GM18951 (cell line): ENCODE data around the gene MAP3K20.
"Not testable (repeated sequence)": the region's sequence is repeated elsewhere in the genome, so short reads cannot be mapped to it uniquely, and the experiment has no call there.

Source experiments
- POLR2A ChIP-seq: IDR thresholded peaks from 4 replicates; pipeline ENCODE4 v1.6.1; 2011; ENCODE audit warnings: mild to moderate bottlenecking; ENCODE audit not compliant: insufficient read length, insufficient read depth; ENCODE audit errors: extremely low read depth
- in situ Hi-C: fragments of 300-500 bp; cut with MboI; formaldehyde crosslinking; loops from one replicate; pipeline ENCODE4 v1.12.0; 2022; ENCODE audit warnings: low sequenced_read_pairs, mixed read lengths, inconsistent platforms; ENCODE audit not compliant: unreplicated experiment

MAP3K20 gene

DNA sequence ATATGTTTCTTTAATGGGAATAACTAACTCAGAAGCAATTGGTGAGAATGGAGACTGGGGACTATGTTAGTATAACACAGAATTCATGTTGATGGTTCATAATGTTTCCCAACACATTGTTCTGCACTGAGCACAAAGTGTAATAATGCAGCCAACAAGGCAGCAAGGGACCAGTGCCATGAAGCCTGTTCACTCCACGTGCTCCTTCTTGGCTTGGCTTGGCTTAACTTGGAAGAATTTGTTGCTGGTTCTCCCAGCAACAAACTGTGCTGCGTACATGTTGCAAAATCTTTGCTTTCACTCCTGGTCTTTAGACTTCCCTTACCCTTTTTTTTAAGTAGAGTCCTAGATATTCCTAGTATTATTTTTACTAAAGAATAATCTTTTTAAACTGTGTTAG lies 129.7 kb downstream of the MAP3K20 start:
- no peak for TF ChIP-seq POLR2A
- in situ Hi-C loops: no loop called here

- in situ Hi-C loops: not testable (repeated sequence)
These were observed 131.5 kb downstream of the MAP3K20 start for GRCh38 chr2:173207124-173207523.

- in situ Hi-C loops: loop anchor here (5.0 kb wide), 1 partner anchor 183 kb away; no protein-coding TSS in a partner anchor
- no peak for TF ChIP-seq POLR2A
These were observed 134.9 kb downstream of the MAP3K20 start for GRCh38 chr2:173210270-173211196.

DNA sequence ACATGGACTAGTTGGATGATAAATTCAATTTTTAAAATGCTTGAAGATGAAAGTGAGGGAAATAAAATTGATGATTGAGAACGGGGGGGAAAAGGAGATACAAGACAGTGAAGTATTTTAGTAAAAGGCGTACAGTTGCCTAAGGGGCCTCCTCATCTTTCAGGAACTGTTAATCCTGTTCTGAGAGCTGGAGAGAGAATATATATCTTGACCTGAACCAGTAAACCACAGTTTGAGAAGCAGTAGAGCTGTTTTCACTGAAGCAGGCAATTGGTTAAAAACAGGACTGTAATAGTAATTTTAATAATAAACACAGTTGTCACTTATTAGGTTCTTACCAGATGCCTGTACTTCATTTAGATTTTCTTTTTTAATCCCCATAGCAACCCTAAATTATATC lies 137.5 kb downstream of the MAP3K20 start:
- in situ Hi-C loops: loop anchor here (5.0 kb wide), 1 partner anchor 186 kb away; no protein-coding TSS in a partner anchor

DNA sequence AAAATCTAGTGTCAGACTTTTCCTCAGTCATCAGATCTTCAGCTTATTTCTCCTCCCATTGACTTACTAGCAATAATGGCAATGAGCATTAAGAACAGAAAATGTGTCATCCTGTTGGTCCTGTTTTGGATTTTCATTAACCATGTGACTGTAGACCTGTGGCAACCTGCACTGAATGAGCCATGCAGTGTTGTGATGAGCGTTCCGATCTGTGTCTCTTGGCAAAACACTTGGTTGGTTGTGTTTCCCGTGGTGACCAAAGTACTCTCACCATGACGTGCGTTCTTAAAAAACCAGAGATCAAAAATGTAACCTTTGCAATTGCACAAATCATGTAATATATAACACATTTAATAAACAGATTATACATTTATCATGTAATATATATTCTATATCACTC lies 138.6 kb downstream of the MAP3K20 start:
- in situ Hi-C loops: loop anchor here (5.0 kb wide), 1 partner anchor 187 kb away; no protein-coding TSS in a partner anchor
- no peak for TF ChIP-seq POLR2A

More for the DNA sequence above, 137.5 kb downstream of the MAP3K20 start:
- no peak for TF ChIP-seq POLR2A

DNA sequence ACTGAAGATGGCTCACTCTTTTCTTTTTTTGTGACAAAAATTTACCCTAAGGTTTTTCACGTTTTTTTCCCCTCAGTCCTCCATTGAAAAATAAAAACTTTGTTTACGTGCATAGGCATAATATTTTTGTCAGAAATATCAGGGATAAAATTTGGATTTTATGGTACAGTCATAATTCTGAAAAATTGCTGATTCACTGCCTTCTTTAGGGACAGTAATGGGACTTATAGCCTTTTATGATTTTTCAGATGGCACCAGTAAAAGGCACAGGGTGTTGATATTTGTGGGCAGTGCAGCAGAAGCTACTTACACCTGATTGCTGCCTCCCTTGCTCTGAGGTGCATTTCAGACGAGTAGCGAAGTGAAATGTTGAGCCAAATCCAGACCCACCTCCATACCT lies 139.7 kb downstream of the MAP3K20 start:
- no peak for TF ChIP-seq POLR2A
- in situ Hi-C loops: no loop called here

DNA sequence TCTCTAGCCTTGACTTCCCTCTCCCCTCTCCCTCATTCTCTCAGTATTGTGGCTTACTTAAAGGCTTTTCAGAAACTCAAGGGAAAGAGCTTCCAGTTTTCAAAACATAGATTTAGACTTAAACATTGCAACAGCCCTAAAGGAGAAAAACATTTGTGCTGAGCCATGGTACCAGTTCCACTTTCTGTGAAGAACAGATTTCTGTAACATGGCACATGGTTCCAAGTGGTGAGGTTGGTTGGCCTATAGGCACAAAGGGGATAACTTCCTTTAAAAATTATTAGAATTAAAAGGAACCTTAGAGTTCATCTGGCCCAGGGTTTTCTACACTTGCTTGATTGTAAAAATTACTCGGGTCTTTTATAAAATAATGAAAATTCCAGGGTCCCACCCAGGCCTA lies 140.4 kb downstream of the MAP3K20 start:
- no peak for TF ChIP-seq POLR2A
- in situ Hi-C loops: no loop called here

DNA sequence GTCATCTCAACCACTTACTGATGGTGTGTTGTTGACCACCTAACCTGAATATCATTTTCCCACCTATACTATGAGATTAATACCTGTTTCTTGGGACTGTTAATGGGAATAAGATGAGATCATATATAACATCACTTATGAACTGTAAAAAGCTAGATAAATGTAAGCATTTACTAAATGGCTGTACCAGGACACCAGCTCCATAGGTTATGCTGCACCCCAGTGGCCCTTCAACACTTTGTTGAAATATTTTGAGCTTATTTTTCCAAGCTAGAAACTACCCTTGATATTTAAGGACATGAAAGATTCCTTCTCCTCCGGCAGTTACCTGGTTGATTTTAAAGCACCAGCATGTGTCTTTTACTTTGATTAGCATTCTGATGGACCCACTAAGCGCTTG lies 141.0 kb downstream of the MAP3K20 start:
- in situ Hi-C loops: no loop called here
- no peak for TF ChIP-seq POLR2A

- in situ Hi-C loops: no loop called here
These were observed 141.6 kb downstream of the MAP3K20 start for GRCh38 chr2:173217116-173217840.

DNA sequence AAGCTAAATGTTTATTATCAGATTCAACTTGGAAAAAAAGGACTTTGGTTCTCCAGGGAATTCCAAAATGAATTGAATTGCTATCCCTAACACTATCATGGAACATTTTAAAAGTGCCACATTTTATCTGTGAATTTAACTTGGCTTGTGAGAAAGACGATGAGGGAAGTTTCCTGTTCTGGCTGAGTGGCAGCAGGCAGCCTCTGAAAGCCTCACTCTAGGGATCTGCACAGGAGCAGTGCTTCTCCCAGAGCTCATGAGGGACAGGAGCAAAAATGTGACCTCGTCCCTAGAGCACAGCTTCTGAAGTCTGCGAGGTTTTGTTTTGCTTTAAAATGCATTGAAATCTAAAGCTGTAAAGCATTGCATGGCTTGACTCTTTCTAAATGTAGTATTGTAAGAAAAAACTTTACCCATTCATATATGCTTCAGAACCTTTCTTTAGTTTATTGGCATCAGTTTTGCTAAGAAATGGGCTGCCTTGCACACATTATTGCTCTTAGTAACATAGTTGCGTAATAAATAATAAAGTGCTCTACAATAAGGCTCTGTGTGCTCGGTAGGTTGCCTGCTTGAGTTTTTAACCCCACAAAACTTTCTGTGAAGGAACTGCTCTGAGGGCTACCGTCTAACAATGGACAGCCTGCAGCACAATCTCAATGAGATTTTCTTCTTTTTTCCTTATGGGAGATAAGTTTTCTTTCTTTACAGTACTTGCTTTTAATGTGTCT lies 142.8 kb downstream of the MAP3K20 start:
- no peak for TF ChIP-seq POLR2A
- in situ Hi-C loops: no loop called here

More at GRCh38 chr2:173217116-173217840, 141.6 kb downstream of the MAP3K20 start:
- TF ChIP-seq POLR2A: no peak

DNA sequence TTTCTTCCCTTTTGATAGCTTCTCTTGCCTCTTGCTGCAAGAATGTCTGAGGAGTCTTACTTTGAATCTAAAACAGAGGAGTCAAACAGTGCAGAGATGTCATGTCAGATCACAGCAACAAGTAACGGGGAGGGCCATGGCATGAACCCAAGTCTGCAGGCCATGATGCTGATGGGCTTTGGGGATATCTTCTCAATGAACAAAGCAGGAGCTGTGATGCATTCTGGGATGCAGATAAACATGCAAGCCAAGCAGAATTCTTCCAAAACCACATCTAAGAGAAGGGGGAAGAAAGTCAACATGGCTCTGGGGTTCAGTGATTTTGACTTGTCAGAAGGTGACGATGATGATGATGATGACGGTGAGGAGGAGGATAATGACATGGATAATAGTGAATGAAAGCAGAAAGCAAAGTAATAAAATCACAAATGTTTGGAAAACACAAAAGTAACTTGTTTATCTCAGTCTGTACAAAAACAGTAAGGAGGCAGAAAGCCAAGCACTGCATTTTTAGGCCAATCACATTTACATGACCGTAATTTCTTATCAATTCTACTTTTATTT lies 145.6 kb downstream of the MAP3K20 start:
- in situ Hi-C loops: no loop called here
- no peak for TF ChIP-seq POLR2A

DNA sequence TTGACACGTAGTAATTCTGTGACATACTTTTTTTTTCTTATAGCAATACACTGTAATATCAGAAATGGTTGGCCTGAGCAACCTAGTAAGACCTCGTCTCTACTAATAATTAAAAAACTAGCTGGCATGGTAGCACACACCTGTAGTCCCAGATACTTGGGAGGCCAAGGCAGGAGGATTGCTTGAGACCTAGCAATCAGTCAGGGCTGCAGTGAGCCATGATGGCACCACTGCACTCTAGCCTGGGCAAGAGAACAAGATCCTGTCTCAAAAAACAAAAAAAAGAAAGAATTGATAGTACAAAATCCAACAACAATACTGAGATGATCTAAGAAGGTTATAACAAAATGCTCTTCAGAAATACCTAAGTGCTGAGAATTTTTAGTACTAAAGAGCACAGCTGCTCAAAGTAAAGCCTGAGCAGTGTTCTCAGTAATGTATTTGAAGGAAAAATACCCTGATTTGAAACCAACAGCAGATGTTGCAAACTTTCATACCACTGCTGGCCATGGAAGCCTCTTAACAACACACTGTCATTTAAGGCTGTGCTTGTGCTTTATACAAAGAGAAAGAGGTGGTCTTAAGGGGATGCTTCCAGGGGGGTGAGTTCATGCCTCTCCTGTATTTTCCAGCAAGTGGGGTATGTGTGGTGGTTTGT lies 146.4 kb downstream of the MAP3K20 start:
- in situ Hi-C loops: no loop called here
- TF ChIP-seq POLR2A: no peak

DNA sequence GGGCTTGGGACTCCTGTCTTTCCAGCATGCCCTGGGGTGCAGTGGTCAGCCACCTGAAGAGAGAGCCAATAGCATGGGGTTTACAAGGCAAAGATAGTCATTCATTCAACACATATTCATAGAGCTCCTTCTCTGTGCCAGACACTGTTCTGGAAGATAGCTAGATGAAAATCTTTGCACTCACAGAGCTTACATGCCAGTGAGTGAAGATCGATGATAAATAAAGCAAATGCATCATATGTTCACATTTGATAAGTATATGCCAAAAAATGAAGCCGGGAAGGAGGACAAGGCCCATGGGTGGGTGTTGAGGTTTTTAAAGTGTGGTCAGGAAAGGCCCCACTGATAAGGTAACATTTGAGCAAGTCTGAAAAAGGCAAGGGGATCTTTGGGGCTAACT lies 148.2 kb downstream of the MAP3K20 start:
- in situ Hi-C loops: no loop called here

More for the DNA sequence above, 148.2 kb downstream of the MAP3K20 start:
- no peak for TF ChIP-seq POLR2A
